Stimulated activated naive CD8-positive, alpha-beta T cell treated with anti-CD3 and anti-CD28 coated beads, Interleukin-15, amount 100 ng/mL, for 72 hours (primary cell): Measurements from ENCODE around the gene SLC25A36.
"Not testable (repeated sequence)": the region's sequence is repeated elsewhere in the genome, so short reads cannot be mapped to it uniquely, and the experiment has no call there.

Source experiments
- ATAC-seq: fragments of 150-1000 bp; cut with Tn5 transposase; 2 replicates; pipeline ENCODE4 v1.10.0; 2021; ENCODE audit warnings: mild to moderate bottlenecking, moderate library complexity
- DNase-seq, 2 donors: peaks; one replicate each; pipeline ENCODE4 v3.0.0; 2021 to 2022
- H3K27ac Mint-ChIP-seq, 2 donors: one replicate each; pipeline ENCODE4 v1.8.0; 2022; ENCODE audit warnings: mild to moderate bottlenecking in 2 of 2, mixed read lengths in 2 of 2, moderate library complexity in 2 of 2
- H3K27me3 Mint-ChIP-seq: one replicate; pipeline ENCODE4 v1.8.0; 2022; ENCODE audit warnings: mixed read lengths
- H3K4me1 Mint-ChIP-seq: one replicate; pipeline ENCODE4 v1.8.0; 2022; ENCODE audit warnings: mild to moderate bottlenecking, mixed read lengths
- H3K4me3 Mint-ChIP-seq, 2 donors: one replicate each; pipeline ENCODE4 v1.8.0; 2022; ENCODE audit warnings: mild to moderate bottlenecking in 2 of 2, mixed read lengths in 2 of 2, moderate library complexity in 1 of 2
- H3K9me3 Mint-ChIP-seq, 2 donors: one replicate each; pipeline ENCODE4 v1.8.0; 2022; ENCODE audit warnings: mixed read lengths in 2 of 2

Gene SLC25A36

GRCh38 chr3:140950863-140951262 lies 9.2 kb downstream of the SLC25A36 start:
- Mint-ChIP-seq H3K4me3 (no peak overlapping the region), H3K4me1 (peaks cover 47% of the 10 kb centered on the region), H3K27me3 (no peaks in the 10 kb centered on the region), H3K27ac (no peak overlapping the region), H3K9me3 (no peaks in the 10 kb centered on the region)
- ATAC-seq (no peak), DNase-seq (no peak)

DNA sequence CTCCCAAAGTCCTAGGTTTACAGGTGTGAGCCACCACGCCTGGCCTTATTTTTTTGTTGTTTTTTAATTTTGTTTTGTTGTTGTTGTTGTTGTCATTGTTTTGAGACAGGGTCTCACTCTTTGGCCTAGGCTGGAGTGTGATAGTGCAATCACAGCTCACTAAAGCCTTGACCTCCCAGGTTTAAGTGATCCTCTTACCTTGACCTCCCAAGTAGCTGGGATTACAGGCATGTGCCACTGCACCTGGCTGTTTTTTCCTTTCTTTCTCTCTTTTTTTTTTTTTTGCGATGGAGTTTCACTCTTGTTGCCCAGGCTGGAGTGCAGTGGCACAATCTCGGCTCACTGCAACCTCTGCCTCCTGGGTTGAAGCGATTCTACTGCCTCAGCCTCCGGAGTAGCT lies 10.1 kb downstream of the SLC25A36 start:
- Mint-ChIP-seq H3K4me1 (peaks cover 39% of the 10 kb centered on the region), H3K27ac (peak overlapping the region in 1 of 2 donors; percentile 60)
- not testable (repeated sequence) for DNase-seq, ATAC-seq, H3K27me3 Mint-ChIP-seq, H3K9me3 Mint-ChIP-seq, H3K4me3 Mint-ChIP-seq

DNA sequence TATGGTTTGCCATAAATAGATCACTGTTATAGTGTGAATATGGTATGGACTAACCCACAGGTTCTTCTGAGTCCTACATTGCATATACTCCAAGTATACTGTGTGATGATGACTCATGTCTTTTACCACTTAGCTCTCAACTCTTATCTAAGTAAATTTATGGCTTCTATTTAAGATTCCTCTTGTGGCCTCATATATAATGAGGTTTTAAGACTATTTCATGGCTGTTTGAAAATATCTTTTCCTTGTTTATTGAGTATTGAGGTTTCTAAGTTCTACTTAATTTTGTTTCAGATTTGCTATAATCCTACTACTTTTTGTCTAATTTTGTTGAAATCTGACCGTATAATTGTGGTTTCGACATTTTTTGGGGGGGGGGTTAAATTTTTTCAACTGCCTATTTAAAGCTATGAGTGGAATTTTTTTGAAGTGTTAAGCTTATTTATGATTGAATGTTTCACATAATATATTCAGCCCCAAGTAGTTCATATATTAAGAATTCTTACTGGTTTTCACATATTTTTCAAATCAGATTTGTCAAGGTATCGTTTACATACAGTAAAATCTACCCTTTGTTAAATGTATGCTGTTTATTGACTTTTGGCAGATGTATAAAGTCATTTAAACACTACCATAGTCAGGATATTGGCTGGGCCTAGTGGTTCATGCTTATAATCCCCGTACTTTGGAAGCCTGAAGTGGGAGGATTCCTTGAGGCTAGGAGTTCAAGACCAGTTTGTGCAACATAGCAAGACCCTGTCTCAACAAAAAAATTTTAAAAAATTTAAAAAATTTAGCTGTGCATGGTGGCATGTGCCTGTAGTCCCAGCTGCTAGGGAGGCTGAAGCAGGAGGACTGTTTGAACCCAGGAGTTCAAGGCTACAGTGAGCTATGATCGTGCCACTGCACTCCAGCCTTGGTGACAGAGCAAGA lies 11.7 kb downstream of the SLC25A36 start:
- H3K27ac Mint-ChIP-seq: no peak overlapping the region
- peak; percentile 75 for ATAC-seq

DNA sequence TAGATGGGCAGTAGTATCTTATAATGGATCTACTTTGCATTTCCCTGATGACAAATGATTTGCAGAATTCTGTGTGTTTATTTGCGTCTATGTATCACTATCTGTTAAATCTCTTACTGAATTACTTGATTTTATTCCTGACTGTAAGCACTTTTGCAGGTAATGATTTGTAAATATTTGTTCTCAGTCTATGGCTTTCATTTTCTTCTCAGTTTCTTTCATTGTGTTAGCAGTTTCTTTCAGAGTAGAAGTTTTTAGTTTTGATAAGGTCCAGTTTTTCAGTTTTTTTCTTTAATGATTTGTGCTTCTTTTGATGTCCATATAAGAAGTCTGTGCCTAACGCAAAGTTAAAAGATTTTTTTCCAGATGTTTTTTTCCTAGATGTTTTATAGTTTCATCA lies 12.9 kb downstream of the SLC25A36 start:
- no peaks in the 10 kb centered on the region for H3K27me3 Mint-ChIP-seq
- no peaks in the 10 kb centered on the region for H3K9me3 Mint-ChIP-seq
- ATAC-seq: no peak
- DNase-seq: no peak
- H3K4me3 Mint-ChIP-seq: no peak overlapping the region
- no peak overlapping the region for H3K27ac Mint-ChIP-seq
- peaks cover 27% of the 10 kb centered on the region for H3K4me1 Mint-ChIP-seq

More for the DNA sequence above, 11.7 kb downstream of the SLC25A36 start:
- Mint-ChIP-seq H3K27me3 (no peaks in the 10 kb centered on the region), H3K4me1 (peaks cover 33% of the 10 kb centered on the region), H3K9me3 (no peaks in the 10 kb centered on the region), H3K4me3 (no peak overlapping the region)
- DNase-seq: no peak

- H3K4me1 Mint-ChIP-seq: peaks cover 24% of the 10 kb centered on the region
- no peak for DNase-seq
Measured at GRCh38 chr3:140955645-140956044, 14.0 kb downstream of the SLC25A36 start.

GRCh38 chr3:140956058-140956835 lies 14.6 kb downstream of the SLC25A36 start:
- H3K27ac Mint-ChIP-seq: peak overlapping the region in 1 of 2 donors; percentile 80
- no peaks in the 10 kb centered on the region for H3K9me3 Mint-ChIP-seq
- ATAC-seq (no peak), DNase-seq (no peak)
- no peak overlapping the region for H3K4me3 Mint-ChIP-seq
- H3K27me3 Mint-ChIP-seq: no peaks in the 10 kb centered on the region
- peaks cover 21% of the 10 kb centered on the region for H3K4me1 Mint-ChIP-seq

More at GRCh38 chr3:140955645-140956044, 14.0 kb downstream of the SLC25A36 start:
- Mint-ChIP-seq H3K27ac (no peak overlapping the region), H3K9me3 (no peaks in the 10 kb centered on the region), H3K27me3 (no peaks in the 10 kb centered on the region), H3K4me3 (no peak overlapping the region)
- ATAC-seq: no peak

GRCh38 chr3:140972833-140973232 lies 31.2 kb downstream of the SLC25A36 start:
- DNase-seq: no peak
- H3K4me3 Mint-ChIP-seq: no peak overlapping the region
- H3K27me3 Mint-ChIP-seq: no peaks in the 10 kb centered on the region
- no peak overlapping the region for H3K27ac Mint-ChIP-seq
- peaks cover 5% of the 10 kb centered on the region for H3K4me1 Mint-ChIP-seq
- H3K9me3 Mint-ChIP-seq: no peaks in the 10 kb centered on the region
- ATAC-seq: peak; percentile 35

DNA sequence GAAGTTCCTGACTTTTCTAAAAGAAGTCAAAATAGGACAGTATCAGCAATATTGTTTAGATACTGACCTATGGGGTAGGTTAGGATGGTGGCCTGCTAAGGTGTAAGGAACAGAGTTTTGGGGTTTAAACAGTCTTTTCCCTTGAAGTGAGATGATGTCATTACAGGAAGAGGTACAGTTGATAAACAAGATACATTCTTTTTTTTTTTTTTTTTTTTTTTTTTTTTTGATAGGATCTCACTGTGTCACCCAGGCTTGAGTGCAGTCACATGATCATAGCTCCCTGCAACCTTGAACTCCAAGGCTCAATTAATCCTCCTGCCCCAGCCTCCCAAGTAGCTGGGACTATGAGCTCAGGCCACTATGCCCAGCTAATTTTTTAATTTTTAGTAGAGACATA lies 33.3 kb downstream of the SLC25A36 start:
- H3K27me3 Mint-ChIP-seq: no peaks in the 10 kb centered on the region
- no peak for ATAC-seq
- DNase-seq: no peak
- H3K4me1 Mint-ChIP-seq: peaks cover 5% of the 10 kb centered on the region
- no peak overlapping the region for H3K27ac Mint-ChIP-seq
- H3K9me3 Mint-ChIP-seq: no peaks in the 10 kb centered on the region
- H3K4me3 Mint-ChIP-seq: no peak overlapping the region

- Mint-ChIP-seq H3K27ac (no peak overlapping the region), H3K9me3 (peaks cover 0 to 5% of the 10 kb centered on the region in 2 donors), H3K4me3 (no peak overlapping the region), H3K4me1 (no peaks in the 10 kb centered on the region), H3K27me3 (no peaks in the 10 kb centered on the region)
- ATAC-seq (no peak), DNase-seq (no peak)
Measured at GRCh38 chr3:140980663-140981062, 39.0 kb downstream of the SLC25A36 start.

- not testable (repeated sequence) for DNase-seq, H3K4me1 Mint-ChIP-seq, H3K27ac Mint-ChIP-seq, ATAC-seq, H3K27me3 Mint-ChIP-seq, H3K4me3 Mint-ChIP-seq
- H3K9me3 Mint-ChIP-seq: peaks cover 0 to 27% of the 10 kb centered on the region in 2 donors
Measured at GRCh38 chr3:140987792-140988191, 46.2 kb downstream of the SLC25A36 start.

DNA sequence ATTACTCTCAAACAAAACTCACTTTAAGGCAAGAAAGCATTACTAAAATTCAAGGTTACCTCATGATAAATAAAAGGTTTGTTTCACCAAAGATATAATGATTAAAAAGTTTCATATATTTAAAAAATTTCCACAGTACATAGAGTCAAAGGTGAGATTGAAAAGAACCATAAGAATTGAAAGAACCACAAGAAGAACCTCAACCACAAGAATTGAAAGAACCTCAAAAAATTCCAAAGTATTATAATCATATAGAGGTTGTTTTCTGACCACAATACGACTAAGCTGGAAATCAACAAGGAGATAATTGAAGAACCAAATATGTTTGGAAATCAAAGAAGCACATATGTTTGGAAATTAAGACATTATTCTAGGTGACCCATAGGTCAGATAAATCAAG lies 52.7 kb downstream of the SLC25A36 start:
- no peaks in the 10 kb centered on the region for H3K4me1 Mint-ChIP-seq
- H3K4me3 Mint-ChIP-seq: no peak overlapping the region
- DNase-seq (no peak), ATAC-seq (no peak)
- H3K27ac Mint-ChIP-seq: peak overlapping the region in 1 of 2 donors; percentile 79
- H3K27me3 Mint-ChIP-seq: peaks cover 7% of the 10 kb centered on the region
- H3K9me3 Mint-ChIP-seq: peaks cover 0 to 6% of the 10 kb centered on the region in 2 donors

DNA sequence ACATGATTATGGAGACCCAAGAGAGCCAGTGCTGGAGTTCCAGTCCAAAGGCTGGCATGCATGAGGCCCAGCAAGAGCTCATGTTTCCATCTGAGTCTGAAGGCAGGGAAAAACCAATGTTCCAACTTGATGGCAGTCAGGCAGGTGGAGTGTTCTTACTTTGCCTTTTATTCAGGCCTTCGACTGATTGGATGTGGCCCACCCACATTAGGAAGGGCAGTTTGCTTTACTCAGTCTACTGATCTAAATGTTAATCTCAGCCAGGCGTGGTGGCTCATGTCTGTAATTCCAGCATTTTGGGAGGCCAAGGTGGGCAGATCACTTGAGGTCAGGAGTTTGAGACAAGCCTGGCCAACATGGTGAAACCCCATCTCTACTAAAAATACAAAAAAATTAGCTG lies 53.2 kb downstream of the SLC25A36 start:
- H3K27ac Mint-ChIP-seq, DNase-seq, ATAC-seq, H3K4me1 Mint-ChIP-seq, H3K27me3 Mint-ChIP-seq, H3K4me3 Mint-ChIP-seq, H3K9me3 Mint-ChIP-seq: not testable (repeated sequence)

DNA sequence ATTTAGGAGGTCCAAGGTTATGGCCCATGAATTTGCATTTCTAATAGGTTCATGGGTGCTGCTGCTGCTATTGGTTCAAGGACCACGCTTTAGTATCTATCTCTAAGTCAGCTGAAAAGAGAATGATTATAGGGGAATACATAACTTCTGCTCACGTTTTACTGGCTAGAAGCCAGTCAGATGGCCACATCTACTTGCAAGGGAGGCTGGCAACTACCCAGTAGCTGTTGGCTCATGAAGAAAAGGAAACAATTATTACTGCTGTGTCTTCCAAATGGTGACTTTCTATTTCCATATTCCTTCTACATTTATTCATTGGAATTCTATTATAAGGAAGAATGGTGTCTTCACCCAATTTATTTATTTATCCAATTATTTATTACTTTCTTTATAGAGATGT lies 54.2 kb downstream of the SLC25A36 start:
- Mint-ChIP-seq H3K4me1 (peaks cover 6% of the 10 kb centered on the region), H3K4me3 (no peak overlapping the region), H3K27me3 (no peaks in the 10 kb centered on the region), H3K9me3 (no peaks in the 10 kb centered on the region), H3K27ac (no peak overlapping the region)
- no peak for ATAC-seq
- no peak for DNase-seq

DNA sequence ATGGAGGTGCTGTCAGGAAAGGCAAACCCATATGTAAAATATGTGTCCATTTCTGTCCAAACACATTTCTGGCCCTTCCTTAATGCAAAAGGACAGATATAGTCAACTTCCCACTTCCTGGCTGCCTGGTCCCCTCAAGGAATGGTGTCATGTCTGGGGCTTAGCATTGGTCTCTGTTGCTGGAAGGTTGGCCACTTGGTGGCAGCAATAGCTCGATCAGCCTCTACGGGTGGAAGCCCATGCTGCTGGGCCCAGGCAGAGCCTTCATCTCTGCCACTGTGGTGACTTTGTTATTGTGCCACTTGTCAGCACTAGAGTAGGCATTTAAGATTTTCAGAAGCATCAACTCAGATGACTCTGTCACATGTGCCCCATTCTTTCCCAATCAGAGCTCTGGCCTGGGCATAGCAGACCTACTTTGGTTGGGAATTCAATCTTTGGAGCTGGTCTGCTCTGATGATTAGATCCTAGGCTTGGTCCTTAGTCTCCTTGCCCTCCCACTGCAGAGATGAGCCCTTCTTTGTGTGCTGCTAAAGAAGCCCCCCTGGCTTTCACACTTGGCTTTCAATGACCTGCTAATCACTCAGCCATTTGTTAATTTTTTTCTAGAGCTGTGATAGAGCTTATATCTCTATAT lies 58.5 kb downstream of the SLC25A36 start:
- ATAC-seq (peak; percentile 92), DNase-seq (peak; percentile 53 to 59)
- Mint-ChIP-seq H3K27ac (no peak overlapping the region), H3K9me3 (no peaks in the 10 kb centered on the region), H3K27me3 (no peaks in the 10 kb centered on the region), H3K4me1 (peaks cover 7% of the 10 kb centered on the region), H3K4me3 (no peak overlapping the region)

DNA sequence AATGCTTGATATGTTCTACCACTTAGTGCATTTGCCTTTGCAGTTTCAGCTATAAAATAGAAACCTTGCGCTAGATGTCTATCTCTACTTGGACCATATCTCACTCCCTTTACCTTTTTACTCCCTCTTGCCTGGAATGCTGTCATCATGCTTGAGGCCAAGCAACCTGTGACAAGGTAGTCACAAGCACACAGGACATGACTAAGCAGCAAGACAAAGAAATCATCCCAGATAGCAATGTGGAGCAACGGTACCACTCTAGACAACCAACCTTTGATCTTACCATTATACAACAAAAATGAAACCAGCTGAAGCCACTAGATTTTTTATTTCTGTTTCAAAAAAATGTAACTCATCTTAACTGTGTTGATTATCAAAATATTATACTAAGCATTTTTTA lies 59.0 kb downstream of the SLC25A36 start:
- ATAC-seq: peak; percentile 64

More for the DNA sequence above, 59.0 kb downstream of the SLC25A36 start:
- Mint-ChIP-seq H3K27ac (no peak overlapping the region), H3K4me1 (peaks cover 7% of the 10 kb centered on the region), H3K27me3 (no peaks in the 10 kb centered on the region), H3K4me3 (no peak overlapping the region), H3K9me3 (no peaks in the 10 kb centered on the region)
- DNase-seq: no peak
